ACC112 (cell line): ENCODE results near the gene SWI5.

Experiments used
- H2AFZ ChIP-seq: fragments of 200-600 bp; sonication (generic); one replicate; pipeline ENCODE4 v1.6.0; 2017; ENCODE audit warnings: antibody characterized with exemption, low read length; ENCODE audit not compliant: unreplicated experiment
- H3K27ac ChIP-seq: fragments of 200-600 bp; sonication (generic); 2 replicates; pipeline ENCODE4 v1.5.1; 2014; ENCODE audit warnings: low read depth, mild to moderate bottlenecking, antibody characterized with exemption, low read length, moderate library complexity
- H3K27me3 ChIP-seq: fragments of 200-600 bp; sonication (generic); 2 replicates; pipeline ENCODE4 v1.6.1; 2014; ENCODE audit warnings: mild to moderate bottlenecking, antibody characterized with exemption, low read length, moderate library complexity, mixed read lengths; ENCODE audit not compliant: insufficient read depth
- H3K36me3 ChIP-seq: fragments of 200-600 bp; sonication (generic); 2 replicates; pipeline ENCODE4 v1.6.1; 2016; ENCODE audit warnings: mild to moderate bottlenecking, antibody characterized with exemption, low read length, moderate library complexity, mixed read lengths; ENCODE audit not compliant: insufficient read depth
- H3K4me1 ChIP-seq: fragments of 200-600 bp; sonication (generic); one replicate; pipeline ENCODE4 v1.6.1; 2016; ENCODE audit warnings: low read length, mixed read lengths; ENCODE audit not compliant: insufficient read depth, unreplicated experiment, control insufficient read depth
- H3K4me3 ChIP-seq: fragments of 200-600 bp; sonication (generic); 2 replicates; pipeline ENCODE4 v1.5.1; 2014; ENCODE audit warnings: mild to moderate bottlenecking, low read depth, low read length
- H3K79me2 ChIP-seq: fragments of 200-600 bp; sonication (generic); one replicate; pipeline ENCODE4 v1.6.0; 2016; ENCODE audit warnings: low read length; ENCODE audit not compliant: control insufficient read depth, unreplicated experiment, insufficient read depth

The SWI5 gene

DNA sequence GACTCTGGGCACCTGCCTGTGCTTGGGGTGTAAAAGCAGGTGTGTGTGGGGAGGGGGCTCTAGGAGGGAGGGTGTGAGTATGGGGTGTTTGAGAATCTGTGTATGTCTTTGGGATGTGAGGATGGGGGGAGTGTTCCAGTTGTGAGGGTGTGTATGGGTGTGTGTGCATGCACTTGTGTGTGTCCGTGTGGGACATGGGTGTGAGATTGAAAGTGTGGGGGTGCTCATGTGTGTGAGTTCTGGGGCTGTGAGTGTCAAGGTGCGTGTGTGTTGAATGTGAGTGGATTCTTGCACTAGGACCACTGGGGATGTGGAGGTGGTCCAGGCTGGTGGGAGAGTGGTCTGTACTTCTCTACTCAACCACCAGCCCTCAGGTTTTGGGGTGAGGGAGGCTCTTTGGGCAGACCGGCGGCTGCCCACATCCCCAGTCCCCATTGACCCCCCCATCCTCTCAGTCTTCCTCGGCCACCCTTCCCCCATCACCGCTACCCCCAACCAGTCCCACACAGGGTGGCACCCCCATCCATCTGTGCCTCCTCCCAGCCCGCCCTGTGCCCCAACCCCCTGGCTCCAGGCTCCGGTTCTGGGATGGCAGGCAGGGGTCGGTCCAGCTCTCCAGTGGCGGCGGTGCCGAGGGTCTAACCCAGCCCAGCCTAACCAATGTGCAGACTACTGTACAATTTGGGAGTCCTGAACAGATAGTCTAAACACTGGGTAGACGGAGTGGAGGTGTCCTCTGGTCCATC is 31.8 kb upstream of the SWI5 start:
- Histone ChIP-seq H3K79me2 (no peaks in the 10 kb centered on the region), H3K27me3 (no peaks in the 10 kb centered on the region), H2AFZ (peak overlapping the region; percentile 48), H3K27ac (peak overlapping the region; percentile 41), H3K4me1 (peaks cover 33% of the 10 kb centered on the region), H3K36me3 (no peaks in the 10 kb centered on the region), H3K4me3 (peak overlapping the region; percentile 81)

- Histone ChIP-seq H3K4me1 (peaks cover 33% of the 10 kb centered on the region), H3K27me3 (no peaks in the 10 kb centered on the region), H3K4me3 (peak overlapping the region; percentile 81), H2AFZ (peak overlapping the region; percentile 48), H3K27ac (peak overlapping the region; percentile 41), H3K79me2 (no peaks in the 10 kb centered on the region), H3K36me3 (no peaks in the 10 kb centered on the region)
Measured at GRCh38 chr9:128244837-128245231, 31.2 kb upstream of the SWI5 start.

DNA sequence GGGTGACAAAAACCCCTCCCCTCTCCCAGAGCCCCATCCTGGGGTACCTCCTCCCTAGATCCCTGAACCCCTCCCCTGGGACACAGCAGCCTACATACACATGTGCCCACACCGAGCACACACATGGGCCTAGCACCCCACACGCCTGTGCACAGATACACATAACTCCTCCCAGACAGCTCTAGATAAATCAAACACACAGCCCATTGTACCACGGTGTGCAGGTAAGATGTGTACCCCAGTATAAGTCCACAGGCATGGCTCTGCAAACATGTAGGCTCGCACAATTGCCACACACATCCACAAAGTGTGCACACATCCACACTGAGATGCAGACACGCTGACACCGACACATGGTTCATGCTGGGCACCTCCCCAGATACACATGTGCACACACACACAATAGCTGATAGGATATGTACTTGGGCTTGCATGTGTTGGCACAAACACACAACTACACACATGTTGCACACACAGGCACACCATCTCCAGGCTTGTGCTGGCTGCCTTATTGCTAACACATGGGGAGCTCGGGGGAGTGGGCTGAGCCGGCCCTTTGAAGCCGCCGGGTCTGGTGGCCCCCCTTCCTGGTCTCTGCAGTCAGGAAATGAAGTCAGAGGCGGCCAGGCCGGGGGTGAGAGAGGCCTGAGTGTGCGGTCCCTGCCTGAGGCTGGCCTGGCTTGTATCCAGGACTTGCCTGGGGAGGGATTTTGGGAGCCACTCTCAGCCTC is 30.5 kb upstream of the SWI5 start:
- Histone ChIP-seq H3K27ac (no peak overlapping the region), H3K4me3 (peak overlapping the region; percentile 81), H3K4me1 (peaks cover 33% of the 10 kb centered on the region), H3K27me3 (no peaks in the 10 kb centered on the region), H3K36me3 (no peaks in the 10 kb centered on the region), H3K79me2 (no peaks in the 10 kb centered on the region), H2AFZ (no peak overlapping the region)

DNA sequence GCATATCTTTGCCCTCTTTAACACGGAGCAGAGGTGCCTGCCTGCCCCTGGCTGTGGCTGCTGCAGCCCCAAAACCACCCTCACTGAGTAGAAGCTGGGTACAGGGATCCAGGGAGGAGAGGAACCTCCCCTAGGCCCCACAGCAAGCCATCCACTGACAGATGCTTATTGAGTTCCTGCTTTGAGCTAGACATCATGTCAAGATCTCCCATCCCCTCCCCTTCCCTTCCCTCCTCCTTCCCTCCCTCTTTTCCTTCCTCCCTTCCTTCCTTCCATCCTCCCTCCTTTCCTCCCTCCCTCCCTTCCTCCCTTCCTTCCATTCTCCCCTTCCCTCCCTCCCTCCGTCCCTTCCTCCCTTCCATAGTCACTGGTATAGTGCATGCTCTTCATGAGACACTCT is 29.6 kb upstream of the SWI5 start:
- Histone ChIP-seq H3K4me1 (peaks cover 33% of the 10 kb centered on the region), H3K27me3 (no peaks in the 10 kb centered on the region), H3K36me3 (no peaks in the 10 kb centered on the region), H2AFZ (no peak overlapping the region), H3K4me3 (no peak overlapping the region), H3K79me2 (no peaks in the 10 kb centered on the region), H3K27ac (no peak overlapping the region)

DNA sequence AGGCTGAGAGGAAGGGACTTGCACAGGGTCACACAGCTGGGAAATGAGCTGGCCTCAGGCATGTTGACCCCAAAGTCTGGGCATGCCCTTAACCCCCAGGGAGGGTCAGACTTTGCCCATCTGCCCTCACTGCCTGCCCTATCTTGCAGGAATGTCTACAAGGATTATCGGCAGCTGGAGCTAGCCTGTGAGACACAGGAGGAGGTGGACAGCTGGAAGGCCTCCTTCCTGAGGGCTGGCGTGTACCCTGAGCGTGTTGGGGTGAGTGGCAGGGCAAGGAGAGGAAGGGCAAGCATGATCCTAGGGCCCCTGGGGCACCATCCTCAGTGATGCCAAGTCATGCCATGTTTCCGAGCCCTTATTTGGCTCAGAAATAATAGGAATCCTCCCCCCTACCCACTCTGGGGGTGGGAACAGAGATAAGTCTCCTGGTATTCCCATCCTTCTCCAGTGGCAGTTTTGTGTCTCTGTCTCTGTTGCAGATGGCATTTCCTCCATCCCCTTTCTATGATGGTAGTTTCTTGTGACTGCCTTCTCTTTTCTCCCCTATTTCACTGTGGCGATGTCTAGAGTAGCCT is 28.8 kb upstream of the SWI5 start:
- no peaks in the 10 kb centered on the region for H3K36me3 ChIP-seq
- H2AFZ ChIP-seq = no peak overlapping the region
- H3K4me1 ChIP-seq = peaks cover 33% of the 10 kb centered on the region
- H3K27me3 ChIP-seq = no peaks in the 10 kb centered on the region
- no peaks in the 10 kb centered on the region for H3K79me2 ChIP-seq
- no peak overlapping the region for H3K27ac ChIP-seq
- H3K4me3 ChIP-seq = no peak overlapping the region

DNA sequence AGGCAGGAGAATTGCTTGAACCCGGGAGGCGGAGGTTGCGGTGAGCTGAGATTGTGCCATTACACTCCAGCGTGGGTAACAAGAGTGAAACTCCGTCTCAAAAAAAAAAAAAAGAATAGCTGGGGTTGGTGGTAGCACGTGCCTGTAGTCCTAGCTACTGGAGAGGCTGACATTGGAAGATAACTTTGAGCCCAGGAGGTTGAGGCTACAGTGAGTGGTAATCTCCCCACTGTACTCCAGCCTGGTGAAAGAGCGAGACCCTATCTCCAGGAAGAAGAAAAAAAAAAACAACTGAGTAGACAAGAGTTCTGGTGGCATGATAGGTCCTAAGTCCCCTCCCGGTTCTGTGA is 26.5 kb upstream of the SWI5 start:
- no peak overlapping the region for H3K27ac ChIP-seq
- no peaks in the 10 kb centered on the region for H3K27me3 ChIP-seq
- no peak overlapping the region for H2AFZ ChIP-seq
- H3K4me1 ChIP-seq = peaks cover 19% of the 10 kb centered on the region
- no peak overlapping the region for H3K4me3 ChIP-seq
- H3K36me3 ChIP-seq = no peaks in the 10 kb centered on the region
- H3K79me2 ChIP-seq = no peaks in the 10 kb centered on the region

- H3K4me3 ChIP-seq = no peak overlapping the region
- H3K36me3 ChIP-seq = no peaks in the 10 kb centered on the region
- H2AFZ ChIP-seq = no peak overlapping the region
- H3K4me1 ChIP-seq = peaks cover 13% of the 10 kb centered on the region
- no peak overlapping the region for H3K27ac ChIP-seq
- H3K27me3 ChIP-seq = no peaks in the 10 kb centered on the region
- H3K79me2 ChIP-seq = no peaks in the 10 kb centered on the region
Measured at GRCh38 chr9:128249908-128250838, 25.9 kb upstream of the SWI5 start.

- Histone ChIP-seq H3K79me2 (no peaks in the 10 kb centered on the region), H3K36me3 (no peaks in the 10 kb centered on the region; the same call in 1 of the 2 replicates), H3K4me3 (no peak overlapping the region), H2AFZ (no peak overlapping the region), H3K27ac (no peak overlapping the region), H3K4me1 (peaks cover 4% of the 10 kb centered on the region), H3K27me3 (no peaks in the 10 kb centered on the region)
Measured at GRCh38 chr9:128250839-128251731, 25.0 kb upstream of the SWI5 start.

DNA sequence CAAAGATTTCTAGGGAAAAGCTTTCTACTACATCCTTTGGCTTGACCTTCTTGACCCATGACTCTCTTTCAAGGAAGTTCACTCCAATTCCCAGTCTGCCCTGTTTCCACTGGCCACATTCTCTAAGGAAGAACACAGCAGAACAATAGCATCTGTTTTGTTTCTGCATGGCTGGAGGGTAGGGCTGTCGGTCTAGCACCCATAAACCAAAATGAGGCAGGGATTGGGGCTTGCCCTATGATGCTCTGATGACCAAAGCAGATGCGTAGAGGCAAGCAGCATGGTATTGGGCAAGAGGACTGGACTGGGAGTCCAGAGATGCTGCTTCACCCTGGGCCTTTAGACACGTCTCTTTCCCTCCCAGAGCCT is 24.4 kb upstream of the SWI5 start:
- H3K36me3 ChIP-seq = no peaks in the 10 kb centered on the region; the same call in 1 of the 2 replicates
- H3K79me2 ChIP-seq = no peaks in the 10 kb centered on the region
- H3K27ac ChIP-seq = no peak overlapping the region
- H3K27me3 ChIP-seq = no peaks in the 10 kb centered on the region
- no peak overlapping the region for H2AFZ ChIP-seq
- no peaks in the 10 kb centered on the region for H3K4me1 ChIP-seq
- H3K4me3 ChIP-seq = no peak overlapping the region
